Endothelial cell of umbilical vein (primary cell): ENCODE results near the gene TBC1D14.

ENCODE experiments used
- EZH2 ChIP-seq: IDR thresholded peaks from 2 replicates; pipeline ENCODE4 v1.6.1; 2012; ENCODE audit warnings: borderline replicate concordance, low read depth, mild to moderate bottlenecking, moderate library complexity, low read length, inconsistent platforms; ENCODE audit not compliant: severe bottlenecking
- TF ChIP-seq, protein P1 (sequence below): IDR thresholded peaks from 2 replicates; pipeline ENCODE4 v1.6.1; 2011; ENCODE audit not compliant: insufficient read depth, insufficient read length

DNA sequence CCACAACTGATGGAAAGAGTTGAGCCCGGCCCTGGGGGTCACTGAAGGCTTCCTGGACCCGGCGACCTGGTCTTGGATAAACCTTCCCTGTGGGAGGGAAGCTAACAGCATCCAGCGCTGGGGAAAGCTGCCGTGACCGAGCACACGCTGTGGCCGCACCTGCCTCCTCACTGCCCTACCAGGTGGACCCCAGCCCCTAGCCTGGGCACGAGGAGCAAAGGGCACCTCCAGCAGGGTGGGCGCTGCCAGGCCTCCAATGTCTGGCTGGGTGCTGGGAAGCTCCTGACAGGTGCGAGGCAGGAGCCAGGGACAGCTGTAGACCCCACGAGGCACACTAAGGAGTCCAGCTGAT, 141.5 kb downstream of the TBC1D14 start:
- no peak for TF ChIP-seq EZH2
- TF ChIP-seq, protein P1, sequence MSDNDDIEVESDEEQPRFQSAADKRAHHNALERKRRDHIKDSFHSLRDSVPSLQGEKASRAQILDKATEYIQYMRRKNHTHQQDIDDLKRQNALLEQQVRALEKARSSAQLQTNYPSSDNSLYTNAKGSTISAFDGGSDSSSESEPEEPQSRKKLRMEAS: no peak
